GM12892 (cell line): ENCODE measurements around the gene NDUFB11. TPM values are rescaled to one million over a fixed set of nuclear protein-coding genes. Genes with fewer than 3 reads are reported as not detected.
A peak's percentile ranks its signal among the peaks of the same experiment; 100 is the strongest.

Source experiments
- DNase-seq: peaks from one replicate; pipeline ENCODE4 v3.0.0; 2011; ENCODE audit not compliant: insufficient read length
- FAIRE-seq: peaks from 2 replicates; lab custom pipeline; 2011; peaks lifted over from hg19 to GRCh38; lab: Jason Lieb, UNC
- POLR2A ChIP-seq: IDR thresholded peaks from 2 replicates; pipeline ENCODE4 v1.6.1; 2011; ENCODE audit warnings: low read depth, low read length, control low read depth
- POLR2AphosphoS5 ChIP-seq: IDR thresholded peaks from 2 replicates; pipeline ENCODE4 v1.6.1; 2011; ENCODE audit warnings: low read depth, low read length, control low read depth
- TAF1 ChIP-seq: IDR thresholded peaks from 2 replicates; pipeline ENCODE4 v1.6.1; 2011; ENCODE audit warnings: low read depth, mild to moderate bottlenecking, control low read depth, low read length, borderline replicate concordance
- polyA plus RNA-seq: library from polyadenylated mRNA; unstranded; fragments of >200 nt; gene quantifications from one replicate; pipeline ENCODE4 v1.2.1, GENCODE V29; 2012; ENCODE audit warnings: missing spikeins, inconsistent platforms; ENCODE audit not compliant: missing spikeins

NDUFB11 gene
- polyA plus RNA-seq, result 59.7 TPM

- FAIRE-seq (peak; percentile 83), DNase-seq (peak; percentile 71)
- TF ChIP-seq TAF1 (peak; percentile 49), POLR2AphosphoS5 (peak; percentile 56), POLR2A (peak; percentile 83)
These were observed at the start of gene NDUFB11, which contains the start of gene RBM10 for GRCh38 chrX:47144626-47145394. Gene NDUFB11, minus strand, starts transcription at chrX:47144702. Its CDS starts 23 bp downstream, at chrX:47144679. Gene RBM10, plus strand, starts transcription at chrX:47145221. Its CDS starts 2,261 bp downstream, at chrX:47147482.

- TF ChIP-seq POLR2A (peak; percentile 93), POLR2AphosphoS5 (peak; percentile 92), TAF1 (peak; percentile 81)
- DNase-seq, result peak; percentile 92
- peak; percentile 99 for FAIRE-seq
These were observed 49.1 kb upstream of the NDUFB11 start, which contains the start of gene UBA1 for GRCh38 chrX:47193475-47194193. Gene UBA1, plus strand, starts transcription at chrX:47193829. Its CDS starts 4,974 bp downstream, at chrX:47198803.

- DNase-seq (no peak), FAIRE-seq (peak; percentile 84)
- no peak for TF ChIP-seq POLR2AphosphoS5
- TF ChIP-seq TAF1, result no peak
- TF ChIP-seq POLR2A, result no peak
These were observed 47.4 kb upstream of the NDUFB11 start for GRCh38 chrX:47191806-47192401.

GRCh38 chrX:47191331-47191730, 46.8 kb upstream of the NDUFB11 start:
- DNase-seq (no peak), FAIRE-seq (peak; percentile 81)

GRCh38 chrX:47190445-47191269, 46.2 kb upstream of the NDUFB11 start:
- TF ChIP-seq TAF1 (peak; percentile 83), POLR2A (peak; percentile 86), POLR2AphosphoS5 (peak; percentile 89)
- peak; percentile 82 for DNase-seq
- peak; percentile 92 for FAIRE-seq

More at GRCh38 chrX:47191331-47191730, 46.8 kb upstream of the NDUFB11 start:
- TF ChIP-seq TAF1 (0 out of 2 replicates have a peak, but pooled peaks have one; percentile 22), POLR2A (no peak), POLR2AphosphoS5 (no peak)

GRCh38 chrX:47189906-47190305, 45.4 kb upstream of the NDUFB11 start:
- DNase-seq, result no peak
- TF ChIP-seq POLR2A, result no peak
- no peak for TF ChIP-seq POLR2AphosphoS5
- no peak for TF ChIP-seq TAF1
- FAIRE-seq, result no peak

- no peak for FAIRE-seq
- TF ChIP-seq TAF1 (no peak), POLR2AphosphoS5 (no peak), POLR2A (no peak)
- no peak for DNase-seq
These were observed 42.7 kb upstream of the NDUFB11 start for GRCh38 chrX:47187106-47187677.

GRCh38 chrX:47186096-47186740, 41.7 kb upstream of the NDUFB11 start:
- no peak for FAIRE-seq
- no peak for TF ChIP-seq POLR2A
- TF ChIP-seq POLR2AphosphoS5, result no peak
- TF ChIP-seq TAF1, result no peak
- no peak for DNase-seq

- DNase-seq, result no peak
- TF ChIP-seq TAF1 (no peak), POLR2A (no peak), POLR2AphosphoS5 (no peak)
- FAIRE-seq, result no peak
These were observed 40.7 kb upstream of the NDUFB11 start for GRCh38 chrX:47185241-47185640.

GRCh38 chrX:47184486-47184885, 40.0 kb upstream of the NDUFB11 start:
- FAIRE-seq (no peak), DNase-seq (no peak)
- TF ChIP-seq POLR2A (no peak), POLR2AphosphoS5 (no peak), TAF1 (no peak)
